ENCODE data around the gene ELFN1.

GRCh38 chr7:1675036-1675671 is 5.1 kb downstream of the ELFN1 start:
- TF ChIP-seq, protein P1, sequence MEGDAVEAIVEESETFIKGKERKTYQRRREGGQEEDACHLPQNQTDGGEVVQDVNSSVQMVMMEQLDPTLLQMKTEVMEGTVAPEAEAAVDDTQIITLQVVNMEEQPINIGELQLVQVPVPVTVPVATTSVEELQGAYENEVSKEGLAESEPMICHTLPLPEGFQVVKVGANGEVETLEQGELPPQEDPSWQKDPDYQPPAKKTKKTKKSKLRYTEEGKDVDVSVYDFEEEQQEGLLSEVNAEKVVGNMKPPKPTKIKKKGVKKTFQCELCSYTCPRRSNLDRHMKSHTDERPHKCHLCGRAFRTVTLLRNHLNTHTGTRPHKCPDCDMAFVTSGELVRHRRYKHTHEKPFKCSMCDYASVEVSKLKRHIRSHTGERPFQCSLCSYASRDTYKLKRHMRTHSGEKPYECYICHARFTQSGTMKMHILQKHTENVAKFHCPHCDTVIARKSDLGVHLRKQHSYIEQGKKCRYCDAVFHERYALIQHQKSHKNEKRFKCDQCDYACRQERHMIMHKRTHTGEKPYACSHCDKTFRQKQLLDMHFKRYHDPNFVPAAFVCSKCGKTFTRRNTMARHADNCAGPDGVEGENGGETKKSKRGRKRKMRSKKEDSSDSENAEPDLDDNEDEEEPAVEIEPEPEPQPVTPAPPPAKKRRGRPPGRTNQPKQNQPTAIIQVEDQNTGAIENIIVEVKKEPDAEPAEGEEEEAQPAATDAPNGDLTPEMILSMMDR (IDR thresholded peaks at IDR 0.05): no peak
- no peak for TF ChIP-seq POLR2A (IDR thresholded peaks at IDR 0.05)

Data from uterus (tissue), 2 donors.